HepG2 (cell line): ENCODE measurements around the gene GRIK4. TPM values are rescaled to one million over a fixed set of nuclear protein-coding genes. Genes with fewer than 3 reads are reported as not detected.

Experiments used
- ATAC-seq: fragments of 200-7000 bp; cut with Tn5 transposase; 3 replicates; pipeline ENCODE4 v1.9.1; 2020; ENCODE audit warnings: mild to moderate bottlenecking, moderate library complexity
- BruUV-seq: library from RNA; stranded (reverse); fragments of 400-500 nt; replicated peaks from 2 replicates; lab custom pipeline; 2021; lab: Mats Ljungman, UMichigan
- CTCF ChIA-PET: fragments of 300-600 bp; formaldehyde crosslinking; extraction: SDS; loops from one replicate; lab custom pipeline; 2021; ENCODE audit warnings: low total read pairs, inconsistent platforms, low intra/inter-chr PET ratio; lab: Yijun Ruan, JAX
- POLR2A ChIA-PET: fragments of 350-600 bp; sonication (Branson Sonifier 250); formaldehyde crosslinking; loops from one replicate; lab custom pipeline; 2020; ENCODE audit warnings: antibody characterized with exemption, inconsistent platforms; lab: Yijun Ruan, JAX
- DNase-seq: peaks from one replicate; pipeline ENCODE4 v3.0.0-alpha.2; 2015; ENCODE audit warnings: low spot score
- FAIRE-seq: peaks from 3 replicates; lab custom pipeline; 2011; peaks lifted over from hg19 to GRCh38; lab: Jason Lieb, UNC
- H2AFZ ChIP-seq: one replicate; pipeline ENCODE4 v1.6.1; 2011; ENCODE audit warnings: low read length, inconsistent platforms
- H3K27ac ChIP-seq: fragments of 300-600 bp; 3 replicates; pipeline ENCODE4 v1.8.0; 2011; ENCODE audit warnings: mixed run types, mild to moderate bottlenecking, mixed read lengths, low read length, inconsistent platforms; ENCODE audit not compliant: insufficient read depth; ENCODE audit errors: extremely low read length
- H3K27me3 ChIP-seq, 2 experiments: fragments of 200-600 bp in 1 of 2; 2 replicates in 1 of 2; 3 replicates in 1 of 2; pipeline versions ENCODE4 v1.6.0 to v1.8.0; 2011; ENCODE audit warnings: low read length in 2 of 2, mild to moderate bottlenecking in 2 of 2, moderate library complexity in 2 of 2, inconsistent platforms in 1 of 2; ENCODE audit not compliant: insufficient read depth in 2 of 2, control insufficient read depth in 1 of 2
- H3K36me3 ChIP-seq, 2 experiments: fragments of 200-600 bp in 1 of 2; replicated peaks in 1 of 2; 2 replicates in 1 of 2; 3 replicates in 1 of 2; pipeline versions ENCODE4 v1.5.1 to v1.8.0; 2011; ENCODE audit warnings: low read length in 2 of 2, inconsistent platforms in 1 of 2; ENCODE audit not compliant: insufficient read depth in 2 of 2, control insufficient read depth in 1 of 2
- H3K4me1 ChIP-seq: 2 replicates; pipeline ENCODE4 v1.5.1; 2012; ENCODE audit warnings: low read length, inconsistent platforms; ENCODE audit not compliant: insufficient read depth
- H3K4me2 ChIP-seq: 2 replicates; pipeline ENCODE4 v1.6.0; 2011; ENCODE audit warnings: low read depth, low read length, inconsistent platforms
- H3K4me3 ChIP-seq, 3 experiments: fragments of 200-600 bp in 1 of 3; sonication (generic), shearing (Covaris generic) in 1 of 3; replicated peaks in 1 of 3; 2 replicates each; pipeline ENCODE4 v1.5.1; 2011 to 2016; ENCODE audit warnings: low read length in 3 of 3, inconsistent platforms in 2 of 3, low read depth in 2 of 3, mild to moderate bottlenecking in 2 of 3, control low read depth in 1 of 3, mixed read lengths in 1 of 3; ENCODE audit not compliant: insufficient read depth in 1 of 3
- H3K79me2 ChIP-seq: one replicate; pipeline ENCODE4 v1.6.1; 2011; ENCODE audit warnings: low read length, inconsistent platforms; ENCODE audit not compliant: insufficient read depth
- H3K9ac ChIP-seq: 2 replicates; pipeline ENCODE4 v1.6.0; 2011; ENCODE audit warnings: mild to moderate bottlenecking, low read depth, low read length, inconsistent platforms; ENCODE audit not compliant: insufficient read depth
- H3K9me3 ChIP-seq: 2 replicates; pipeline ENCODE4 v1.5.1; 2012; ENCODE audit warnings: mild to moderate bottlenecking, low read length
- H4K20me1 ChIP-seq: 2 replicates; pipeline ENCODE4 v1.6.0; 2011; ENCODE audit warnings: inconsistent platforms, mild to moderate bottlenecking, low read length, moderate library complexity; ENCODE audit not compliant: insufficient read depth
- FLYWCH1 ChIP-seq: sonication (generic); formaldehyde crosslinking; IDR thresholded peaks from 2 replicates; pipeline ENCODE4 v1.8.1; 2023; ENCODE audit warnings: mild to moderate bottlenecking, missing genetic modification reagents
- FOXP1 ChIP-seq, 2 experiments: fragments of 450-650 bp in 1 of 2; IDR thresholded peaks; 2 replicates each; pipeline ENCODE4 v1.6.1; 2017 to 2018; ENCODE audit warnings: antibody characterized with exemption in 1 of 2
- JDP2 ChIP-seq: sonication (generic); formaldehyde crosslinking; IDR thresholded peaks from 2 replicates; pipeline ENCODE4 v1.8.1; 2022; ENCODE audit warnings: missing genetic modification reagents, borderline replicate concordance
- TOE1 ChIP-seq: sonication (generic); formaldehyde crosslinking; IDR thresholded peaks from 2 replicates; pipeline ENCODE4 v1.4.0; 2020; ENCODE audit warnings: mild to moderate bottlenecking, missing genetic modification reagents
- ZNF563 ChIP-seq: sonication (generic); formaldehyde crosslinking; IDR thresholded peaks from 2 replicates; pipeline ENCODE4 v1.8.0; 2022; ENCODE audit warnings: mild to moderate bottlenecking, moderate library complexity, missing genetic modification reagents
- WGBS: methylation state at CpG from one replicate; pipeline ENCODE4 v1.1.6; 2017; ENCODE audit warnings: low lambda C conversion rate; 5-methylcytosine and 5-hydroxymethylcytosine counted together
- in situ Hi-C: cut with HindIII; loops from 2 replicates; pipeline ENCODE4 v1.10.0; 2017; ENCODE audit warnings: low pct_unique_long_range_greater_than_20kb; ENCODE audit not compliant: extremely low pct_ligation_motif_present
- intact Hi-C: fragments of 100-400 bp; cut with micrococcal nuclease; formaldehyde crosslinking; loops from one replicate; pipeline ENCODE4 v1.10.0; 2022; ENCODE audit not compliant: unreplicated experiment
- polyA plus RNA-seq, 8 experiments: library from polyadenylated mRNA; depleted of rRNA in 3 of 8; stranded (reverse) in 7 of 8; unstranded in 1 of 8; fragments of >200 nt; fragmentation: Illumina TruSeq in 4 of 8; extraction: Trizol in 4 of 8; gene quantifications; 2 replicates each; pipeline versions ENCODE4 v1.2.1 to v1.2.3, GENCODE V29; 2011 to 2016; ENCODE audit warnings: low read depth in 4 of 8, missing spikeins in 1 of 8, mixed read lengths in 1 of 8; ENCODE audit not compliant: insufficient read depth in 1 of 8
- total RNA-seq, 5 experiments: library from RNA; depleted of rRNA; stranded (reverse); fragments of >200 nt; fragmentation: Illumina TruSeq; extraction: Trizol; gene quantifications; 2 replicates each; pipeline ENCODE4 v1.2.3, GENCODE V29; 2016; ENCODE audit warnings: low read depth in 1 of 5
- TF ChIP-seq, protein P1 (sequence below): sonication (generic); formaldehyde crosslinking; IDR thresholded peaks from 2 replicates; pipeline ENCODE4 v1.4.0; 2020; ENCODE audit warnings: missing genetic modification reagents, mild to moderate bottlenecking, borderline replicate concordance

The GRIK4 gene
- total and polyA plus RNA-seq, 2 of the 13 experiments (the other 11 are each of a cell fraction or from before 2014, with no cell fraction given): 0.04 to 0.07 TPM

DNA sequence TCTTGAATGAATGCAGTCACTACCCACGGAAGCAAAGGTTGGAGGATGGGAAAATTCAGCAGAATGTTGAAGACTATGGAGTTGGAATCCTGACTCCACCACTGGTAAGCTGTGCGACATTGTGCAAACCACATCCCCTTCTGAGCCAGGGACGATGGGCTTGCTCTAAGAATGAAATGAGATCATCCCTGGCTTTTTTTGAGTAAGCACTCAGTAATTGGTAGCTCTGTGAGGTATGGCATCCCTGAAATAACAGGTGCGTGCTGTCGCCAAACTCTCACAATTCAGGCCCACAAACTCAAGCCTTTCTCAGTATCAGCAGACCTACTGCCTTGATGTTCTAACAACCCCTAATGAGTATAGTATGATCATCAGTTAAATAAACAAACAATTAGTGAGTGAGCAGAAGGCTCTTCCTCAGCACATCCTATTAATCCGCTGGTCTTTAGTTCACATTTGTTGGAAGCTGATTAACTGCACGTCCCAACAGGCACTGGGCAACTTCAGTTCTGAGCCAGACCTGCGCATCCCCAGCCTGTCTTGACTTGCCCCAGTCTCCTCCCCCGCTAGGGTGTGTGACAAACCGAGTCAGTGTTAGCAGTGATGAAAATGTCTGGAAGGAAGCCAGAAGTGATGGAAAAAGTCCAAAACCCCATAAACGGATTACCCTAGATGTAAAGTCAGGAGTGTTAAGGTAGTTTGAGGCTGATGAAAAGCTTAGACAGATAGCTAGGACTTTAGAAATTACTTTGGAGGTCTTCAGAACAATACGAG lies 235.5 kb downstream of the GRIK4 start:
- Histone ChIP-seq H3K9me3 (no peaks in the 10 kb centered on the region), H4K20me1 (no peaks in the 10 kb centered on the region), H3K27ac (no peak overlapping the region), H3K36me3 (no peaks in the 10 kb centered on the region), H3K9ac (no peak overlapping the region), H3K4me3 (no peak overlapping the region), H3K79me2 (no peaks in the 10 kb centered on the region), H2AFZ (no peak overlapping the region), H3K4me1 (no peaks in the 10 kb centered on the region), H3K4me2 (no peak overlapping the region), H3K27me3 (peaks cover under 1 to 11% of the 10 kb centered on the region in 2 experiments; a peak in 2 of 5 replicates)
- ChIA-PET POLR2A (no interaction called here), CTCF (no interaction called here)
- intact Hi-C loops (no loop called here), in situ Hi-C loops (no loop called here)
- FAIRE-seq: no peak
- no TSS peak for BruUV-seq
- 29% methylated on average over 12 of the region's 12 CpGs for WGBS
- no peak for DNase-seq
- ATAC-seq: no peak
- TF ChIP-seq, protein P1, sequence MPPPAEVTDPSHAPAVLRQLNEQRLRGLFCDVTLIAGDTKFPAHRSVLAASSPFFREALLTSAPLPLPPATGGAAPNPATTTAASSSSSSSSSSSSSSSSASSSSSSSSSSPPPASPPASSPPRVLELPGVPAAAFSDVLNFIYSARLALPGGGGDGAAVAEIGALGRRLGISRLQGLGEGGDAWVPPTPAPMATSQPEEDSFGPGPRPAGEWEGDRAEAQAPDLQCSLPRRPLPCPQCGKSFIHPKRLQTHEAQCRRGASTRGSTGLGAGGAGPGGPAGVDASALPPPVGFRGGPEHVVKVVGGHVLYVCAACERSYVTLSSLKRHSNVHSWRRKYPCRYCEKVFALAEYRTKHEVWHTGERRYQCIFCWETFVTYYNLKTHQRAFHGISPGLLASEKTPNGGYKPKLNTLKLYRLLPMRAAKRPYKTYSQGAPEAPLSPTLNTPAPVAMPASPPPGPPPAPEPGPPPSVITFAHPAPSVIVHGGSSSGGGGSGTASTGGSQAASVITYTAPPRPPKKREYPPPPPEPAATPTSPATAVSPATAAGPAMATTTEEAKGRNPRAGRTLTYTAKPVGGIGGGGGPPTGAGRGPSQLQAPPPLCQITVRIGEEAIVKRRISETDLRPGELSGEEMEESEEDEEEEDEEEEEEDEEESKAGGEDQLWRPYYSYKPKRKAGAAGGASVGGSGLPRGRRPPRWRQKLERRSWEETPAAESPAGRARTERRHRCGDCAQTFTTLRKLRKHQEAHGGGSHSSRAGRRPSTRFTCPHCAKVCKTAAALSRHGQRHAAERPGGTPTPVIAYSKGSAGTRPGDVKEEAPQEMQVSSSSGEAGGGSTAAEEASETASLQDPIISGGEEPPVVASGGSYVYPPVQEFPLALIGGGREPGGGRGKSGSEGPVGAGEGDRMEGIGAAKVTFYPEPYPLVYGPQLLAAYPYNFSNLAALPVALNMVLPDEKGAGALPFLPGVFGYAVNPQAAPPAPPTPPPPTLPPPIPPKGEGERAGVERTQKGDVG (CRISPR knock-in tag): no peak
- TF ChIP-seq JDP2: no peak
- TF ChIP-seq TOE1 (CRISPR knock-in tag): no peak
- TF ChIP-seq ZNF563 (CRISPR knock-in tag): no peak
- no peak for TF ChIP-seq FOXP1 (IDR thresholded peaks at IDR 0.05)
- TF ChIP-seq FOXP1 (CRISPR knock-in tag; IDR thresholded peaks at IDR 0.05): no peak
- no peak for TF ChIP-seq FLYWCH1 (CRISPR knock-in tag)
